ENCODE results near the gene PPP1R1A.

PPP1R1A gene

DNA sequence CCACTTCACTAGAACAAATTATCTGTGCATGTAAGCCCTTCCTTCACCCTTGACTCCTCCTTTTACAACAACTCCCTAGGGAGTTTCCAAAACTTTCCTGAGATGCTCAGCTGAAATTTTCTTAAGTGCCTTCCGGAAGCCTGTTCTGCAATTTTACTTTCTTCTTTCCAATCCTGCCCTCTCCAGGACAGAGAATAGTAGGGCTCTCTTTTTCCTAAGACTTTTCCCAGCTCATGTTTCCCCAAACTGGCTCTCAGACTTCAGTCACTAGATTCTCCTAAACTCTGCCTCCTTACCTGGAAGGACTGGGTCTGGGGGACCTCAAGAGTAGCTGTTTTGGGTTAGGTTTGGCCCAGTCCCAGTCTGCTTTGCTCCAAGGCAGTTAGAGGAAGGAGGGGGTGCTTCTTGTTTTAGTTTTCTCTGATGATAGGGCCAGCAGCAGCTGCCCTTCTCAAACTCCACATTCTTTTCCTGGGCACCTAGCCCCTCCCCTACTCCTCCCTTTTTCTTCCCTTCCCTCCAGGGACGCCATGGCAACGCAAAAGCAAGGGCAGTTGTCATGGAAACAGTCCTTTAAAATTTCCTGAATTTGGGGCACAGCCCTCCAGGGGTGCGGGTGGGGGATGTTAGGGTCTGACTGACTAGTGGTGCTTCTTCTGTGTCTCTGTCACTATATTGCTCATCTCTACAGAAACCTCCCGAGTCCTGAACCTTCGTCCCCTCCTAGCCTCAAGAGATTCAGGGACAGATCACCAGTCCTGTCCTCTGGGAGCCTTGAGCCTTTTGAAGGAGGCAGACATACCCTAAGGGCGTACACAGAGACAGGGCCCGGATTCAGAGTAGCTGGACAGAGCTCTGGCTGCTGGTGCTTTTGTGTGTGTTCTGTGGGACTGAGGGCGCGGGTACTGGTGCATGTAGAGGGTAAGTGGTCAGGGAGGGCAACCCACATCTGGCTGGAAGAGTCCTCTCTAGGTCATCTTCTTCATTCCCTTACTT is 17.0 kb downstream of the PPP1R1A start:
- no peak for DNase-seq (ENCODE audit: low read depth)

DNA sequence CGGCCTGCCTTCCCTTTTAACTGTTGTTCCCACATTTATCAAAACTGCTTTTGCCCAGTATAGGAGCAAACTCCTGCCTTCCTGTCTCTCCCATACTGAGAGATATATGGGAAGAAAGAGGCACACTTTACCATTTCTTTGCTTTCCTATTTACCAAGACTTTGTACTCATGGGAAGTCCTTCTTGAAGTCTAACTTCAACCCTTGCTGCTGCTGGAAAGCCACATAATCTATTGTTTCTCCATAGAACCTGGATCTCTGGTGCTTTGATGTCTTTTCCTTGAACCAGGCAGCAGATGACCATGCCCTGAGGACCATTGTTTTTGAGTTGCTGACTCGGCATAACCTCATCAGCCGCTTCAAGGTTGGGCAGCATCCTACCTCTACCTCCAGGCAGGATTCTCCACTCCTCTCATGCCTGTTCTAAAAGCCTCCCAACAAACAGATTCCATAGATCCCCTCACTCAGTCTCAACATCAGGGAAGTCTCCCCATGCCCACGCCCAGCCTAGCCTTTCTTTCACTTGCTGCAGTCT is 18.4 kb downstream of the PPP1R1A start:
- DNase-seq (ENCODE audit: low read depth) = no peak

DNA sequence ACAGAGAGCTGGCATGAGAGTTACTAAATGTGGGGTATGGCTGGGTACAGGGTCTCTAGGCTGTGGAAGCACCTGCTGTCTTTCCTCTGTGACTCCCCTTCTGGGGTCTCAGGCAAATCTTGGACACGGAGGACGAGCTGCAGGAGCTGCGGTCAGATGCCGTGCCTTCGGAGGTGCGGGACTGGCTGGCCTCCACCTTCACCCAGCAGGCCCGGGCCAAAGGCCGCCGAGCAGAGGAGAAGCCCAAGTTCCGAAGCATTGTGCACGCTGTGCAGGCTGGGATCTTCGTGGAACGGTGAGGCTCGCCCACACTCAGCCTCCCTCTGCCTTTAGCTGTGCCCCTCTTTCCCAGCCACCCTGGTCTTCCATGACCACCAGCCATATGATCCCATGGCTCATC is 19.4 kb downstream of the PPP1R1A start:
- DNase-seq (ENCODE audit: low read depth) = no peak

DNA sequence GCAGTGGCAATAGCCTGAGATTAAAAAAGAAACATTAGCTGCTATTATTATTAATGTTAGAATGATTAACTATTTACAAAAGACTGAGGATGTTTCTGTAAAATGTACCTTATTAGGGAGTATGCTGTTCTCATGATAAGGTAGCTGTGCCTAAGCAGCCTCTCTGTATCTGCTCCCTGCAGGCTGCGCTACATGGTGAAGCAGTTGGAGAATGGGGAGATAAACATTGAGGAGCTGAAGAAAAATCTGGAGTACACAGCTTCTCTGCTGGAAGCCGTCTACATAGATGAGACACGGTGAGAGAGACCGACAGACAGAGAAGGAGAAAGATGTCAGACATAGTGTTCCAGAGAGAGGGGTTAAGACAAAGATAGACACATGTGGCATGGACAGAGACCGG is 21.7 kb downstream of the PPP1R1A start:
- DNase-seq (ENCODE audit: low read depth) = no peak

DNA sequence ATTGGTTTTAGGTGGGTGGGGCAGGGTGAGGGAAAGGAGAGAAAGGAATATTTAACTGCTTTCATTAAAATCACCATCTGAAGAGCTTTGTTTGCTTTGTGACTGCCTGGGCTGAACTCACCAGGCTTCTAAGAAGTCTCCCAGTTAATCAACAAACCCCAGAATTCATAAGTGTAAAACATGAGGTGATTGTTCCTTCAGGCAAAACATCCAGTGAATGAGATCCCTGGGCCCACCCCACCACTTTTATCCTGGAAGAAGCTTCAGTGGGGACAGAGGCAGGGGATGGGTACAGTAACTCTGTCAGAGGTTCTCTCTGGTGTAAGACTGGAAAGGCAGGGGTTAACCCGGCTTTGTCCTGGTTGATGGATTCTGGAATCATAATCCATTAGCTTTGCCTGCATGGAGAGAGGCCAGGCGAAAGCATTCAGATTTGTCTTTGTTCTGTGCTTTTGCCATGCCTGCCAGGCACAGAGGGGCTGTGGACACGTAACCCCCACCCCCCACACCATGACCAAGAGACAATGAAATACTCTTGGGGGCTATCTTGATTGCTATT is 22.4 kb downstream of the PPP1R1A start:
- DNase-seq (ENCODE audit: low read depth) = no peak

DNA sequence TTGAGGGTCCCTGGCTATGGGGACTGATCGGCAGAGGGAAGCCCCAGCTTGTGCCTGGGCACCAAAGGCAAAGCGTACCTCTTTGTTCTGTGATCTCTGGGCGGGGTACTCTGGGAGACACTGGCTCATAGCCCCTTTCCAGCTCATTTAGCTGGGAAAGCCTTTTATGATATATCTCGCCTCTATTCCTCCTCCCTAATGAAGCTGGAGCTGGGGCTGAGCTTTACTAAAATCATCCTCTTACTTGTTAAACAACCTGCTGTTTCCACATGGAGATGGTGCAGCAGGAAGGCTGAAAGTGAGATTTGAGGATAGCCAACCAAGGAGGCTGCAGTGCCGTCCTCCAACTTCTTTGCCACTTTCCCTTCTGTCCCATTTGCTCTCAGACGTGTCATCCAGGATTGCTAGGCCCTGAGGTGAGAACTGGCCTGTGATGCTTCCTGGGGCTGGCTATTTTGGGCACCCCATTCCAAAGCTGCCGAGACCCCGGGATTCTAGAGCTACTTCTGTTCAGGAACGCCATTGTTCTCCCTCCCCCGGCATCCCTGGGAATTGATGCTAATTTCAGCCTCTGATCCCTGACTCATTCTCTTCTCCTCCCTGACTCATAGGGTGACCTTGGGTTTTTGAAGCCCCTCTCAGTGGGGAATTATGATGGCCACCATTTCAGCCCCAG is 23.0 kb downstream of the PPP1R1A start:
- DNase-seq (ENCODE audit: low read depth) = no peak

DNA sequence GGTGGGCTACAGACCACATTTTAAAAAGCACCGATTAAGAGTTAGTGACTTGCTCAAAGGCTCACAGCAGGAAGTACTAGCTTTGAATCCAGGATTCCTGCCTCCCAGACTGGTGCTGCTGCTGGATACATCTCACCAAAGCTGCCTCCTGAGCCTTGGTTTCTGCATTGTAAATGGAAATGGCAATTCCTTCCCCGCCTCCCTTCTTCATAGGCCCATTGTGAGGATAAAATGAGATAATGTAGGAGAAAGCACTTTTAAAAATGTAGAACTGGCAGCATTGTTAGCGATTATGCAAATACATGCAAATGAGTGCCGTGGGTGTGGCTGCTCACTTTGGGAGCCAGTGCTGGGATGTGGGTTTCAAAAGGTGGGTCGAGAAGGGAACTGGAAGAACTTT is 23.7 kb downstream of the PPP1R1A start:
- no peak for DNase-seq (ENCODE audit: low read depth)

DNA sequence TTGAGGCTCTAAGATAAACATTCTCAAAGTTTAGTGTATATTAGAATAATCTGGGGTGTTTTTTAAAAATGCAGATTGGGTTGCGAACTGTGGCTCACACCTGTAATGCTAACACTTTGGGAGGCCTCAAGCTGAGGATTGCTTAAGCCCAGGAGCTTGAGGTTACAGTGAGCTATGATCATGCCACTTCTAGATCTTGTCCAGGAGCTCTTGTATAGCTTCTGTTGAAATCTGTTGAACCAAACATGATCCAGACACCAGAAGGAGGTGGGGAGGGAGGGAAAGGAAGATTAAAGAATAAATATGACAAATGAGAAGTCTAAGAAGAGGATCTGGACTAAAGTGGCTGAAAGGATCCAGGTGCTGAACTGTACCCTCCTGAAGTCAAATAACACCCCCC is 24.7 kb downstream of the PPP1R1A start:
- no peak for DNase-seq (ENCODE audit: low read depth)

DNA sequence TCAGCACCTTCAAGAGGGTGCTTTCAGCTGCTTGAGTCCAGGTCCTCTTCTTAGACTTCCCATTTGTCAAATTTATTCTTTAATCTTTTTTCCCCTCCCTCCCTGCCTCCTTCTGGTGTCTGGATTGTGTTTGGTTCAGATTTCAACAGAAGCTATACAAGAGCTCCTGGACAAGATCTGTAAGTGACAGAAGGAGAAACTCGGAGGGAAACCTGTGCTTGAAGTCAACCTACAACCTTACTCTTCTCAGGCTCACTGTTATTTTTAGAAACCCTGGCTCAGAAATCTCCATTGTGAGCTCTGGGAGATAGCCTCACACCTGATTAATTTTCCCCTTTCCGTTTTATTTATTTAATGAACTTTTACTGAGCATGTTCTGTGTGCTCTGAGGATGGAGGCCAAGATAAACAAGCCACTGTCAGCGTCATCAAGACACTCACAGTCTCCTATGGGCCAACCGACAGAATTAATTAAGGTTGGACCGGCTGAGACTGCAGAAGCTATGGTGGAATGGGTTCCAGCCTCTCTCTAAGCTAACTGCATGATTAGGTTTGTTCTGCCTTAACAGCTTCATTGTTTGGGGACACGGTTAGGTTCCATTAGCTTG is 25.6 kb downstream of the PPP1R1A start:
- DNase-seq (ENCODE audit: low read depth) = no peak

DNA sequence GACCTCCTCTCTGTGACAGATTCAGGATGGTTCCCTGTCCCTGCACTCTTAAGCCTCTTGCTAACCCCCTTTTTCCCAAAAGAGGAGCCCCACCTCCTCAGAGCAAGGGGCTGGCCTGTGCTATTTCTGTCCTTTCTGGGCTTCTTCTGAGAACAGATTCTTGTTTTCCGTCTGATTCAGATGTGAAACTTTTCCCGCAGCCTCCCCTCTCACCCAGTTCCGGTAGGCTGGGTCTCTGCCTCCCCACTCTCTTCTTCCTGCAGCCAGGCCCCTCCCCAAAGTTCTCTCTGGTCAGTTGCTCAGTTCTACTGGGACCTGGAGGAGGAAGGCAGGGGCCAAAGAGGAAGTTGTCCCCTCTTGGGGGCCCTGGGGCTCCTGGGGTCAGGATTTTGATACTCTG is 27.3 kb downstream of the PPP1R1A start:
- no peak for DNase-seq (ENCODE audit: low read depth)

DNA sequence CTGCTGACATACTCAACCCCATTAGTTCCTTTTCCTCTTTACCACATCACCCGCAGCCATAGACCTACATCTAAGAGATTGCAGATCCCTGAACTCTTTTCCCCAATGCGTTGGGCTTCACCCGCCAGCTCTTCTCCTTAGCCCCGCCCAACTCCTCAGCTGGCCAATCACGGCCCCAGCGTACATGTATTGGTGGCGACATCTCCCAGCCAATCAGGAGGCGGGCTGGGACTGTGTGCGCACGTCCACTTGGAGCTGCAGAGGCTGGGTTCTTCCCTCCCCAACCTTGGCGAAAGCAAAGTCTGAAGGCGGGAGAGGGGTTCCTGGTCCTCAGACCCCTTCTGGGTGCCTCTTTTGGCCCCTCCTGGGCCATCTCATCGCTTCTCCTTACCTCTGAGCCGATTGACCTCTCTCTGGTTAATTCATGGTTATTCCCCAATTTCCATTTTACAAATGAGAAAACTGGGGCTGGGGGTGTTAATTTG is 28.0 kb downstream of the PPP1R1A start:
- DNase-seq (ENCODE audit: low read depth) = peak; percentile 47

DNA sequence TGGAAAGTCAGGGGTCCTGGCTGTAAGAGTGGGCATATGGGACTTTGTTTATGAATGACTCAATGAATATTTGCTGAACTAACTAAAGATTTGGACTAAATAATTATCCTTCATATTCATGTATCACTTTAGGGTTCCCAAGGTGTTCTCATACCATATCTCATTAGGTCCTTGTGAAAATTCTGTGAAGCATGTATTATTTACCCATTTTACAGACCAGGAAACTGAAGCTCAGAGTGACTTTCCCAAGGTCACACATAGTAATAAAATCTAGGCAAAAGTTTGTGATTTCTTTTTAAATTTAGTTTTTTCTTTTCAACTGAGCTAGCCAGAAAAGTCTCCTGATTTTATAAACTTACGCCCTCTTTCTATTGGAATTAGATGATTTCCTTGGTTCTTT is 29.7 kb downstream of the PPP1R1A start:
- DNase-seq (ENCODE audit: low read depth) = no peak

DNA sequence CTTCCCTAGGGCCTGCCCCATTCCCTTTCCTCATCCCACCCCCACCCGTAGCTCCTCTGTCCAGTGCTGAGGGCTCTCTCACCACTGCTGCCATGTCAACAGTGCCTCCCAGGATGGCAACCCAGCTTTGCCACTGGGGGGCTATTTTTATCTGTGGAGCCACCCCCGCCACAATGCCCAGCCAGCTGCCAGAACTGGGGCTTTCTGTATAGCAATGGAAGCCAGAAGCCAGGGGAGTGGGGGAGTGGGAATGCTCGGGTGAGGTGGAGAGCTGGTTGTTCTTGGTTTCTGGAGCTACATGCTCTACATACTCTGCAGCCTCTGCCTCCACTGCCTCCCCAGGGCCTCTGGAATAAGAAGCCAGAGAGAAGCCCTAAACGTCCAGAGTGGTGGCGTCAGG is 30.1 kb downstream of the PPP1R1A start:
- no peak for DNase-seq (ENCODE audit: low read depth)

DNA sequence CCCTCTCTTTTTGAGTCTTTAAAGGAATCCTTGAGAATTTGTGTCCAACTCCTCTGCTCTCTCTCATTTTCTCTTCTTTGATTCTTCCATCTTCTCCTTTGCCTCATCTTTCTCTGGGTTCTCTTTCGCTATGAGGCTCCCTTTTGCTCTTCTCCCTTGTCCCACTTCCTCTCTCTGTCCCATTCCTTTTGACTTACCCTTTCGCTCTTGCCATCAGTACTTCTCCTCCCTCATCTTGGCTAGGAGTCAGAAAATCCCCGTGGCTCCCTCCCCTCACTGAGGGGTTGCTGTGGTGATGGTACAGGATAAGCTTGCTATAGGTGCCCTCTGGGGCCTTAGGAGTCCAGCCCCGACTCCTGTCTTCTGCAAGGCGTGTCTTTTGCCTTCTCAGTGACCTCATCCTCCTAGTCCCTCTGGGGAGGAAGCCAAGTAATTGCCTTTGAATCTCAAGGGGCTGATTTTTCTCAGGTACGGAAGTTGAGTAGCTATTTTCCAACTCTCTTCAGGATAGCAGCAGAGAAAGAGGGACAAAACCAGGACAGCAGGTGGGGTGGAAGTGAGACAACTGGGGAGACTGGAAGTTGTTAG is 32.7 kb downstream of the PPP1R1A start:
- no peak for DNase-seq (ENCODE audit: low read depth)

DNA sequence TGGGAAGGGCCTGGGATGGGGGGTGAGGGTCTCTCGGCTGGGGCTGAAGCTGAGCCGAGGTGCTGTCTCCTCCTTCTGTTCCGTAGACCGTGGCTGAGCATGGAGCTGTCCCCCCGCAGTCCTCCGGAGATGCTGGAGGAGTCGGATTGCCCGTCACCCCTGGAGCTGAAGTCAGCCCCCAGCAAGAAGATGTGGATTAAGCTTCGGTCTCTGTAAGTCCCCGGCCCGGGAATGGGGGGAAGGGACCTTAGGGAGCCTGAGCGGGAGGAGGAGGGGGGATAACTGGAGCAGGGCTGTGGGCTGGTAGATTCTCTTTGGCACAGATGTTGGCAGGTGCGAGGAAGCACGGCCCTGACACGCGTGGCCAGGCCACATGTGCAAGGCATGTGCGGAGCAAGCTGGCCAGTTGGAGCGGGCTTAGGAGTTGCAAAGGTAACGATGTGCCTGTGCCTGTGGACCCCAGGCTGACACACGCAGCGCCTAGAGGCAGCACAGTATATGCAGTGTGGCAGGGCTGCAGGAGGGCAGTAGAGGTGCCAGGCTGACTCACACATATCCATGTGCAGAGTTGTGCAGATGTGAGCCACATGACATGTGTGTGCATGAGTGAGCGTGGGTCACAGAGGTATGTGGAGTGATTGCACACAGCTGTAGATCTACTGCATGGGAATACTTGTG is 38.5 kb downstream of the PPP1R1A start:
- DNase-seq (ENCODE audit: low read depth) = no peak

DNA sequence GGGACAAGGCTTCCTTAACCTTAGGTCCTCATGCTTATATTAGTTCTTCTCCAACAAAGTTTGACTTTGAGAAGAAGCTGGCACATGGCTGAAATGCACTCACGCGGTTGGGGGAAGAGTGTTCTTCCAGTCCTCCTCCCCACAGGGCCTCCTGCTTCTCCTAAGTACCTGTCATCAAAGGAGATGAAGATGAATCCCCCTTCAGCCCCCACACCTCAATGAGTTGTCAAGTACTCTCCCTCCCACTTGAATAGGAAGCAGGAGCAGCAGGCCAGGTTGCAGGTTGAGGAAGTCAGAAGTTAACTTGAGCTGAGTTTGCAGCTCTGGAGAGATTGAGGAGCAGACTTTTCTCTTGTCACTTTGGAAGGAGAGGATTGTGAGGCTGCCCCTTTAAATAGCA is 41.9 kb downstream of the PPP1R1A start:
- no peak for DNase-seq (ENCODE audit: low read depth)

DNA sequence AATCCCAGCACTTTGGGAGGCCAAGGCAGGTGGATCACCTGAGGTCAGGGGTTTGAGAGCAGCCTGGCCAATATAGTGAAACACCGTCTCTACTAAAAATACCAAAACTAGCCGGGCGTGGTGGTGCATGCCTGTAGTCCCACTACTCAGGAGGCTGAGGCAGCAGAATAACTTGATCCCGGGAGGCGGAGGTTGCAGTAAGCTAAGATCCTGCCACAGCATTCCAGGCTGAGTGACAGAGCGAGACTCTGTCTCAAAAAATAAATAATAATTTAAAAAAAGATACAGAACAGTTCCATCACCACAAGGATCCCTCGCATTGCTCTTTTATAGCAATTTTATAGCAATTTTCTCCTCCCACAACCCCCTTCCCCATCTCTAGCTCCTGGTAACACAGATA is 43.7 kb downstream of the PPP1R1A start:
- DNase-seq (ENCODE audit: low read depth) = no peak

DNA sequence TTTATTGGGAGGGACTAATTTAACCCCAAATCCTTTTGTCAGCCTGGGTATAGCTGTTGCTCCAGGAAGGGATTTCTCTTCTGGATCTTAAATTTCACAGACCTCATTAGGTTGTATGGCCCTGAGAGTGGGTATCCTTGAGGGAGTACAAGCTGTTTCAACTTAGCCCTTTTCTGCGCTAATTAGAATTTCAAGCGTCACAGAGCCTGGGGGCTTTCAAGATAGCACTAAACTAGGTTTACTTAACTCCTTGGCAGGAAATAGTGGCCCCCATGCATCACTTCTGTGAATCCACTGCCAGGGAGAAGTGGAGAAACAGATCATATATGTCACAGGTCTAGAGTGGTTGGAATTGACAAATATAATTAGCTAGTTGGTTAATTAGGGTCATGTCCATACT is 44.9 kb downstream of the PPP1R1A start:
- DNase-seq (ENCODE audit: low read depth) = no peak

DNA sequence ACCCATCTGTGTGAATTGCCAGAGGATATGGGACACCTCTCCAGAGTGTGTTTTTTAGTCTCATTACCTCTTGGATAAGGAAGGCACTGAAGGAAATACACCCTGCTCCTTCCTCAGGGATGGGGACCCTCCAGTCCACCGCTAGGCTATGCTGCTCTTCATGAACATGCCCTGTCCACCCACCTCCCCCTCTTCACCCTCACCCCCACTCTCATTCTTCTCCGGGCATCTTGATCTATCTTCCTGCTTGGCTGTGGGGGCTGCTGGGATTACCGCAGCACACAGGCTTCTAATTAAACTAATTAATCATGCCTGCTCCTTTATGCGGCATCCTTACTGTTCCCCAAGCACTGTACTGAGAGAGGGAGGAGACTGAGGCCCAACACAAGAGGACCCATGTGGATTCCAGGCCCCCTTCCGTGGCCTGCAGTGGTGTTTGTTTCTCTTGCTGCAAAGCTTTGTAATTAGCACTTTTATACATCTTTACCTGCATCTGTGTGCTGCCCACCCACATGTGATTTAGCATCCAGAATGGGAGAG is 46.6 kb downstream of the PPP1R1A start:
- DNase-seq (ENCODE audit: low read depth) = no peak

DNA sequence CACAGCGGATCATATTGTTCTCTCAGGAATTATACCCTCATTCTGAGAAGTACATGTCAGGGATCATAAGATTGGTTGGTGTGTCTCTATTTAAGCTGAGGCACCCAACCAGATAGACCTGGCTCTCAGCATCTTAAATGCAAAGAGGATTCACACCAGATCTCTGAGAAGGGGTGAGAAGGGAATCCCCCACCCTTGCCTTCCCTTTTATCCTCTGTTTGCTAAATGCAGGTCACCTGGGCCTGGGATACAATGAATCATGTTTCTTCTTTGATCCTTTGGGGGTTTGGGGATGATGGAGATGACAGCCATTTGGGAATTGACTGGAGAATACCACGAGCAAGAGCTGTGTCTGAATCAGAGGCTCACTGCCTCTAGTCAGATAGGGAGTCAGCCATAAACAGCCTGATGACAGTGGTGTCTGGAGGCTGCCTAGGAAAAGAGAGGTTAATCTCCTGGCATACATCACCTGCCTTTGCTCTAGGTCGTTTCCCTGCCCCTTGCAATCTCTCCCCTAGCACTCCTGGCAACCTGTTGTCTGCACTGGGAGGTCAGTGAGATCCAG is 50.2 kb downstream of the PPP1R1A start:
- DNase-seq (ENCODE audit: low read depth) = no peak

DNA sequence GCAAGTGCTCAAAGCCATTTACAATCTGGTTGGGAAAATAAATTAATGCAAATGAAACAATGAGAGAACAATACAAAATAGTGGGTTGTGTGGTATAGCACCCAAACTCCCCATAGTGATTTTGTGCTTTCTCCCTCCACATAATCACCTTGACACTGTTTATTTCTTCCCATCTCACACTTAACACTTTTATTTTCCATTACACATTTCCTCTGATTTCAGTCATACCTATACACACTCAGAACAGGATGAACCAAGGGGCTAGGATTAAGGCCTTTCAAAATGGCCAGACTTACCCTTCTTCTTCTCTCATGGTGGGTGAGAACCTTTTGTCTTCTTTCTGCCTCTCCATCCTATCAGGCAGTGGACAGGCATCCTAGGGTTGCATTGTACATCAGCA is 53.0 kb downstream of the PPP1R1A start:
- DNase-seq (ENCODE audit: low read depth) = no peak

Measured in stimulated activated CD8-positive, alpha-beta memory T cell treated with anti-CD3 and anti-CD28 coated beads, Interleukin-15, amount 100 ng/mL, for 24 hours (primary cell).